RKO (cell line): ENCODE results near the gene INF2.
A peak's percentile ranks its signal among the peaks of the same experiment; 100 is the strongest.

ENCODE experiments used
- DNase-seq: peaks from one replicate; pipeline ENCODE4 v3.0.0-alpha.2; 2016; ENCODE audit warnings: low spot score

The INF2 gene

GRCh38 chr14:104689881-104690711 is 678 bp downstream of the INF2 start:
- peak; percentile 58 for DNase-seq

- DNase-seq = no peak
Observed at GRCh38 chr14:104690861-104691455, 1.5 kb downstream of the INF2 start.

GRCh38 chr14:104691546-104692260 is 2.3 kb downstream of the INF2 start:
- DNase-seq = no peak

GRCh38 chr14:104692261-104692938 is 3.0 kb downstream of the INF2 start:
- DNase-seq = no peak

GRCh38 chr14:104692939-104693315 is 3.5 kb downstream of the INF2 start:
- DNase-seq = no peak

- DNase-seq = no peak
Observed at GRCh38 chr14:104693482-104694431, 4.3 kb downstream of the INF2 start.

GRCh38 chr14:104694475-104694950 is 5.1 kb downstream of the INF2 start:
- no peak for DNase-seq

GRCh38 chr14:104694991-104695659 is 5.7 kb downstream of the INF2 start:
- no peak for DNase-seq

GRCh38 chr14:104695660-104696000 is 6.2 kb downstream of the INF2 start:
- DNase-seq = no peak

- DNase-seq = no peak
Observed at GRCh38 chr14:104696671-104697316, 7.4 kb downstream of the INF2 start.

GRCh38 chr14:104697317-104697703 is 7.9 kb downstream of the INF2 start:
- DNase-seq = no peak

GRCh38 chr14:104697892-104698583 is 8.6 kb downstream of the INF2 start:
- DNase-seq = no peak

- DNase-seq = no peak
Observed at GRCh38 chr14:104698688-104699425, 9.4 kb downstream of the INF2 start.

- no peak for DNase-seq
Observed at GRCh38 chr14:104699426-104699748, 10.0 kb downstream of the INF2 start.

- no peak for DNase-seq
Observed at GRCh38 chr14:104700225-104700651, 10.8 kb downstream of the INF2 start.

GRCh38 chr14:104700747-104701217 is 11.4 kb downstream of the INF2 start:
- no peak for DNase-seq

GRCh38 chr14:104701383-104702076 is 12.1 kb downstream of the INF2 start:
- DNase-seq = no peak

- DNase-seq = no peak
Observed at GRCh38 chr14:104702106-104702505, 12.7 kb downstream of the INF2 start.
